Peyer's patch (tissue), 4 donors: ENCODE measurements around the gene GBX2. TPM values are rescaled to one million over a fixed set of nuclear protein-coding genes. Genes with fewer than 3 reads are reported as not detected.

Experiments used
- DNase-seq, 3 donors: peaks; one replicate each; pipeline ENCODE4 v3.0.0-alpha.2; 2017 to 2019
- H3K27ac ChIP-seq, 4 donors: fragments of 200-600 bp; sonication (generic); one replicate each; pipeline ENCODE4 v1.5.1; 2016 to 2019
- H3K27me3 ChIP-seq, 2 donors: fragments of 200-600 bp; sonication (generic); one replicate each; pipeline ENCODE4 v1.5.1; 2019
- H3K36me3 ChIP-seq, 3 donors: fragments of 200-600 bp; sonication (generic); one replicate each; pipeline ENCODE4 v1.5.1; 2016 to 2019
- H3K4me1 ChIP-seq, 4 donors: fragments of 200-600 bp; sonication (generic); one replicate each; pipeline ENCODE4 v1.5.1; 2016 to 2019
- H3K4me3 ChIP-seq, 4 donors: fragments of 200-600 bp; sonication (generic); 1 replicate in 3 of 4; 2 replicates in 1 of 4; pipeline ENCODE4 v1.5.1; 2016 to 2019; ENCODE audit warnings: mild to moderate bottlenecking in 1 of 4
- H3K9me3 ChIP-seq, 4 donors: fragments of 200-600 bp; sonication (generic); one replicate each; pipeline ENCODE4 v1.5.1; 2016 to 2019; ENCODE audit warnings: mild to moderate bottlenecking in 1 of 4
- CTCF ChIP-seq, 6 experiments: fragments of 450-650 bp in 4 of 6; fragments of 200-600 bp in 2 of 6; sonication (generic) in 1 of 6; IDR thresholded peaks; one replicate each; pipeline ENCODE4 v1.5.1; 2017 to 2019; ENCODE audit warnings: antibody characterized with exemption in 6 of 6, mild to moderate bottlenecking in 3 of 6, moderate library complexity in 1 of 6
- POLR2A ChIP-seq, 2 donors: fragments of 450-650 bp; IDR thresholded peaks; one replicate each; pipeline ENCODE4 v1.5.1; 2017; ENCODE audit warnings: antibody characterized with exemption in 2 of 2, mild to moderate bottlenecking in 2 of 2, moderate library complexity in 2 of 2
- total RNA-seq, 4 donors: library from RNA; depleted of rRNA; stranded (reverse); fragments of >200 nt; gene quantifications; one replicate each; pipeline ENCODE4 v1.1.0, GENCODE V29; 2016

GBX2 gene
- total RNA-seq, 4 donors from 2014 or later: not detected

GRCh38 chr2:236214376-236214995, 46.3 kb upstream of the GBX2 start:
- no peak overlapping the region for H3K4me3 ChIP-seq
- H3K36me3 ChIP-seq: no peaks in the 10 kb centered on the region
- H3K27me3 ChIP-seq: no peaks in the 10 kb centered on the region
- H3K4me1 ChIP-seq: no peaks in the 10 kb centered on the region
- no peak overlapping the region for H3K27ac ChIP-seq
- TF ChIP-seq POLR2A (IDR thresholded peaks at IDR 0.05) (no peak), CTCF (IDR thresholded peaks at IDR 0.05) (no peak)
- no peaks in the 10 kb centered on the region for H3K9me3 ChIP-seq
- DNase-seq: no peak

- no peak overlapping the region for H3K27ac ChIP-seq
- no peaks in the 10 kb centered on the region for H3K36me3 ChIP-seq
- no peak overlapping the region for H3K4me3 ChIP-seq
- TF ChIP-seq CTCF (IDR thresholded peaks at IDR 0.05): no peak
- TF ChIP-seq POLR2A (IDR thresholded peaks at IDR 0.05): no peak
- H3K27me3 ChIP-seq: no peaks in the 10 kb centered on the region
- H3K9me3 ChIP-seq: no peaks in the 10 kb centered on the region
- H3K4me1 ChIP-seq: no peaks in the 10 kb centered on the region
- DNase-seq: no peak
Observed at GRCh38 chr2:236211296-236211695, 43.1 kb upstream of the GBX2 start.

- Histone ChIP-seq H3K9me3 (no peaks in the 10 kb centered on the region), H3K36me3 (no peaks in the 10 kb centered on the region), H3K27me3 (no peaks in the 10 kb centered on the region), H3K4me3 (no peak overlapping the region), H3K4me1 (no peaks in the 10 kb centered on the region), H3K27ac (no peak overlapping the region)
- no peak for DNase-seq
- TF ChIP-seq POLR2A (IDR thresholded peaks at IDR 0.05) (no peak), CTCF (IDR thresholded peaks at IDR 0.05) (no peak)
Observed at GRCh38 chr2:236210536-236210935, 42.4 kb upstream of the GBX2 start.

- Histone ChIP-seq H3K27me3 (no peaks in the 10 kb centered on the region), H3K4me3 (no peak overlapping the region), H3K27ac (no peak overlapping the region), H3K9me3 (no peaks in the 10 kb centered on the region), H3K4me1 (no peaks in the 10 kb centered on the region), H3K36me3 (no peaks in the 10 kb centered on the region)
- TF ChIP-seq CTCF (IDR thresholded peaks at IDR 0.05) (no peak), POLR2A (IDR thresholded peaks at IDR 0.05) (no peak)
- DNase-seq: no peak
Observed at GRCh38 chr2:236209996-236210395, 41.8 kb upstream of the GBX2 start.

- no peaks in the 10 kb centered on the region for H3K27me3 ChIP-seq
- H3K27ac ChIP-seq: no peak overlapping the region
- DNase-seq: no peak
- H3K9me3 ChIP-seq: no peaks in the 10 kb centered on the region
- no peak for TF ChIP-seq CTCF (IDR thresholded peaks at IDR 0.05)
- no peak overlapping the region for H3K4me3 ChIP-seq
- no peaks in the 10 kb centered on the region for H3K4me1 ChIP-seq
- no peaks in the 10 kb centered on the region for H3K36me3 ChIP-seq
Observed at GRCh38 chr2:236209535-236209934, 41.3 kb upstream of the GBX2 start.
